Activated T-cell treated with anti-CD3 and anti-CD28 coated beads for 4 hours (primary cell): ENCODE measurements around the gene KRT71.
"Not testable (repeated sequence)": the region's sequence is repeated elsewhere in the genome, so short reads cannot be mapped to it uniquely, and the experiment has no call there.

ENCODE experiments used
- DNase-seq: peaks from one replicate; pipeline ENCODE4 v3.0.0-alpha.2; 2020

KRT71 gene

DNA sequence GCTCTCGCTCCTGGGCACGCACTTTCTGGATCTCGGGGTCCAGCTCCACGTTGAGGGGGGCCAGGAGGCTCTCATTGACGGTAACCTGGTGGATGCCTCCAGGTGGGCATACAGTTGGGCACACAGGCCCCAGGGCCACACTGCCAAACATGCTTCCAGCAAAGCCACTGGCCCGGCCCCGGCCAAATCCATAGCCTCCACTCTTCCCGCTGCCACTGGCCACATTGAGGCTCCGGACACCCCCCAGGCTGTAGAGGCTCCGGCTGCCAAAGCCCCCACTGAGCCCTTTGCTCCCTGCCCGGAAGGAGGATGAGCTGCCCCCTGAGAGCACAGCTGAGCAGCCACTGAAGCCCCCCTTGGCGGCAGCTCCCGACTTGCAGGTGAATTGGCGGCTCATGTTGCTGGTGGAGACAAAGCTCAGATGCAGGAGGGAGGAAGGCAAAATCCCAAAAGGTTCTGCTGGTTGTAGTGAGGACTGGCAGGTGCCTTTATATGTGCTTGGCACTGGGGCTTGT is at the start of gene KRT71:
Gene KRT71, minus strand, starts transcription at position 465 of the 515 bp plus-strand sequence. Its CDS starts 68 bp downstream, at position 397.
- no peak for DNase-seq

DNA sequence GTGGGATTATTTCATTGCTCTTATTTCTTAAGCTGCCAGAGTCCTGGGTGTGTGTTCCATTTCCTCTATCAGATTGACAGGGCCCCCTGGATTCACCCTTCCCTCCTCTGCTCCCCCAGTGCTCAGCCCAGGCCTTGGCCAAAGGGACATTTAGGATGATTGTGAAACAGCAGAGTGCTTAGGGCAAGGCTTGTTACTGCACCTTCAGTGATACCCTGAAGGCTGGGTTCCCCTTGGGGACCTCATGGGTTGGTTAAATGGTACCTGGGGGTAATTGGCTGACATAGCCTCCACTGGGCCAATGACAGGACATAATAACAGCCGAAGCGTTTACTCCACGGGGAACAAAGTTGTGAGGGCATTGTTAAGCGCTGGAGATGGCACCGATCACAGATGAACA is 49.6 kb upstream of the KRT71 start:
- no peak for DNase-seq

- no peak for DNase-seq
Measured at GRCh38 chr12:52601671-52602070, 48.7 kb upstream of the KRT71 start.

DNA sequence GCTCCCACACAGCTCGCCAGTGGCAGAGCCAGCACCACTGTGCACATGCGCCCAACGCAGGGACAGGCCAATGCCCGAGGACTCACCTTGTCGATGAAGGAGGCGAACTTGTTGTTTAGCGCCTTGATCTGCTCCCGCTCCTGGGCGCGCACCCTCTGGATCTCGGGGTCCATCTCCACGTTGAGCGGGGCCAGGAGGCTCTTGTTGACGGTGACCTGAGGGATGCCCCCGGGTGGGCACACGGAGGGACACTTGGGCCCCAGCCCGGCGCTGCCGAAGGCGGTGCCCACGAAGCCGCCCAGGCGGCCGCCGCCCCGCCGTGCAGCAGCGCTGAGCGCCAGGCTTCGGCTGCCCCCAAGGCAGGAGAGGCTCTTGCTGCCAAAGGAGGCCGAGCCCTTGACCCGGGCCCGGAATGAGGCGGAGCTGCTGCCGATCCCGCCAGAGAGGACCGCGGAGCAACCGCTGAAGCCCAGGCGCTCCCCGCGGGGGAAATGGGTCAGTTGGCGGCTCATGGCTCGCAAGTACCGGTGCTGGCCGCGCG is 48.1 kb upstream of the KRT71 start, which contains the start of gene KRT72:
Gene KRT72, minus strand, starts transcription at position 523 of the 541 bp plus-strand sequence. Its CDS starts 11 bp downstream, at position 512.
- no peak for DNase-seq

DNA sequence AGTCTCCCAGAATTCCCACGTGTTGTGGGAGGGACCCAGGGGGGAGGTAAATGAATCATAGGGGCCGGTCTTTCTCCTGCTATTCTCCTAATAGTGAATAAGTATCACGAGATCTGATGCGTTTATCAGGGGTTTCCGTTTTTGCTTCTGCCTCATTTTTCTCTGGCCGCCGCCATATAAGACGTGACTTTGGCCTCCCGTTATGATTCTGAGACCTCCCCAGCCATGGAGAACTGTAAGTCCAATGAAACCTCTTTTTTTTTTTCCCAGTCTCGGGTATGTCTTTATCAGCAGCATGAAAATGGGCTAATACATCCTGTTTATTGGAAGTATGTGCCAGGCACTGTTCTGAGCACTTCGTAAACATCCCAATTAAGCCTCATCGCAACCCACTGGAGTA is 47.5 kb upstream of the KRT71 start:
- DNase-seq, result no peak

DNA sequence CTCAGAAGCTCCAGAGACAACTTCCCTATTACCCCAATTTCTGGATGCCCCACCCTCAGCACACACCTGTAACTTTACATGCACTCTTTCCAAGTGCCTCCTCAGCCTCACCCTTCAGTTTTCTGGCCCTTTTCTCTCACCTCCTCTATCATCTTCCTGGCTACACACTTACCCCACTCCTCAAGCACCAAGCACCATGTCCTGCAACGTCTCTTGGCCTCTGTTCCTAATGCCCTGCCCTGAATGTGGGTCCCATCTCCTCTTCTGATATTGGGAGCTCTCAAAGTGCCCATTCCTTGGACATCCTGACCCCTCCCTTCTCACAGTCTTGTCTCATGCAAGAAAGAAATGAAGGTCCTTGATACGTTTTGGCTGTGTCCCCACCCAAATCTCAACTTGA is 47.1 kb upstream of the KRT71 start:
- DNase-seq, result no peak

GRCh38 chr12:52598966-52599365 is 46.0 kb upstream of the KRT71 start:
- no peak for DNase-seq

DNA sequence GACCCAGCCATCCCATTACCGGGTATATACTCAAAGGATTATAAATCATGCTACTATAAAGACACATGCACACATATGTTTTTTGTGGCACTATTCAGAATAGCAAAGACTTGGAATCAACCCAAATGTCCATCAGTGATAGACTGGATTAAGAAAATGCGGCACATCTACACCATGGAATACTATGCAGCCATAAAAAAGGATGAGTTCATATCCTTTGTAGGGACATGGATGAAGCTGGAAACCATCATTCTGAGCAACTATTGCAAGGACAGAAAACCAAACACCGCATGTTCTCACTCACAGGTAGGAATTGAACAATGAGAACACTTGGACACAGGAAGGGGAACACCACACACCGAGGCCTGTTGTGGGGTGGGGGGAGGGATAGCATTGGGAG is 41.3 kb upstream of the KRT71 start:
- not testable (repeated sequence) for DNase-seq

- DNase-seq, result no peak
Measured at GRCh38 chr12:52591521-52591920, 38.6 kb upstream of the KRT71 start.

GRCh38 chr12:52590021-52590420 is 37.1 kb upstream of the KRT71 start:
- DNase-seq, result no peak

- DNase-seq, result no peak
Measured at GRCh38 chr12:52587563-52587962, 34.6 kb upstream of the KRT71 start.

- peak; percentile 14 for DNase-seq
Measured at GRCh38 chr12:52585946-52586345, 33.0 kb upstream of the KRT71 start.

DNA sequence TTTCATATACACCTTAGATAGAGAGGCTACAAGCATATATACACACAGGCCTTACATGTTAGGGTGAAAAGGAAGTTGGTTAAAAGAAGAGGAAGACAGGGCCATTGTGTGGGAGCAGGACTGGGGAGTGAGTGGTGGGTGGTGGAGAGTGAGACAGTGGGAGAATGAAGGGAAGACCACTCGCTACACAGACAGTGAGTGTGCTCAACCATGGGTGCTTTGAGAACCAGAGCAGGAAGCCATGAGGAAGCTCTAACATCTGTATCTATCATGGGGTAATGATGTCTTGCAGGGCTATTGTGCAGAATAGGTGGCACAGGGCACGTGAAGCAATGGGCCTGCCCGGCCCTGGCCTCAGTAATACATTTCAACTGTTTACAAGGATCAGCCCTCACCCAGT is 32.1 kb upstream of the KRT71 start:
- no peak for DNase-seq

- no peak for DNase-seq
Measured at GRCh38 chr12:52584156-52584682, 31.3 kb upstream of the KRT71 start.

GRCh38 chr12:52582971-52583456 is 30.1 kb upstream of the KRT71 start:
- DNase-seq, result peak; percentile 57

DNA sequence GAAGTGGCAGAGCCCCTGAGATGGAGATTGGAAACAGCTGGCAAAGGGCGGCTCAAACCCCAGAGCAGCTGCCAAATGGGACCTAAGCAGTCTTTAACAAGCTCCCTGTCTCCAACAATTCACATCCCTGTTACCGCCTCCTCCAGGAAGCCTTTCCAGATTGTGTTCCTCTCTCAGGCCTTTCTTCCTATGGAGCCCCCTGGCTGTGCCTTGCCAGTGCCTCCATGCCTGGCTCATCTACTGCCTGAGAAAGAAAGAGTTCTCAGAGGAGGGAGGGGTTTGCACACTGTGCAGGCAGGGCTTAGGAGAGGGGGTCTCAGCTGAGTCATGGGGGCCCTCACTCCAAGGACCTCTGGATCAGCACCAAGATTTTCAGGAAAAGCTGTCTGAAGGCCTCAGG is 29.5 kb upstream of the KRT71 start:
- DNase-seq, result no peak

- DNase-seq, result no peak
Measured at GRCh38 chr12:52581481-52581880, 28.5 kb upstream of the KRT71 start.

- no peak for DNase-seq
Measured at GRCh38 chr12:52581066-52581465, 28.1 kb upstream of the KRT71 start.

DNA sequence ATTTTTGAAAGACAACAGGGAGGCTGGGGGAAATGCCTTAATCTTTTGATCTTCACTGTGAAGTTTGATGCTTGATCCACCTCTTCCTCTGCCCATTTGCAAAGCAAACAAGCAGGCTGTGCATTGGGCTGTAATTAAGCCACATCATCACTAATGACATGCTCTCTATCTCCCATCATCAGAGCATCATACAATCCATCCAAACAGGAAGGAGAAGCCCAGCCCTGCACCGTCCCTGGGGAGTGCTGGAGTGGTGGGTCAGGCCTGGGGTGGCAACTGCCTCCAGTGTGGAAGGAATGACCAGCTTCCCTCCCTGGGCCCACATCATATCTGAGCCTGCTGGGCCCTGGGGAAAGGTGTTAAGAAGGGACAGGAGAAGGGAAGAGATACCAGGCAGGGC is 27.6 kb upstream of the KRT71 start:
- DNase-seq, result no peak

DNA sequence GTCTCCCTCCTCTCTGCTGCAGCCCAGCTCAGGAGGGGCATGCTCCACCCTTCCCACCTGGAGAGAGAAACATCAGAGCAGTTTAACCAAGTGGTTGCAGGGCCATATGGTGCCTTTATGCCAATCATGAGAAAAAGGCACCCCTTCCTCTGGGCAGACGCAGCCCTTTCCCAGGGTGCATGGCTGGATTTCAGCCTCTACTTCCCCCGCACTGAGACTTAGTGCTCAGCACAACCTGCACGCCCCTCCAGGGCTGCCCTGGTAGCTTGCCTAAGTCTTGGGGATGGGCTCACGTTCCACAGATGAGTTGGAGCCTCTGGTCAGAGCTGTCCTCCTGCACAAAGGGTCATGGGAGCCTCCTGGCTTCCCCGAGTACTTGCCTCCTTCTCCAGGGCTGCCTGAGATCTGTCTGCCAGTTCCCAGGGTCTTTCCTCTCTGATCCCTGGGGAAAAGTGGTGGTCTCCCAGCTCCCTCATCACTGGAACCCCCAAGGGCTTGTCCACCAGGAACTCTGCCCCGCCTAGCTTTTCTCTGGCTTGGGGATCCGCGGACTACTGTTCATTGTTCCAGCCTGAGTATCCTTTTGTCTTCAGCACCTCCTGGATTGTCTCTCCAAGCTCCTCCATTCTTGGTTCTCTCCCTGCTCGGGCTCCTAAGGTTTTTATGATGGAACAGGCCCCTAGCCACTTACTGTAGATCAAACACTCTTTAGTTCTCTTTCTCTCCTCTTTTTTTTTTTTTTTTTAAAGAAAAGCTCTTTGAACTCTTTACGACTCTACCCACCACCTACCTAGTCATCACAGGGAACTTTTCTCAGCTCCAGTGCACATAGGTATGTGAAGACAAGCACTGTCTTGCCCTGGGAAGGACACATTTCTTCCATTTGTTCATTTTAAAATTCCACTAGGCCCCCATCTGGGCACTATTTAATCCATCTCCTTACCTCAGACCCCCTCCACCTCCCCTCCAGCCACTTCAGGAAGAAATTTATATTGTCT is 26.8 kb upstream of the KRT71 start:
- no peak for DNase-seq

- no peak for DNase-seq
Measured at GRCh38 chr12:52578469-52578868, 25.5 kb upstream of the KRT71 start.

DNA sequence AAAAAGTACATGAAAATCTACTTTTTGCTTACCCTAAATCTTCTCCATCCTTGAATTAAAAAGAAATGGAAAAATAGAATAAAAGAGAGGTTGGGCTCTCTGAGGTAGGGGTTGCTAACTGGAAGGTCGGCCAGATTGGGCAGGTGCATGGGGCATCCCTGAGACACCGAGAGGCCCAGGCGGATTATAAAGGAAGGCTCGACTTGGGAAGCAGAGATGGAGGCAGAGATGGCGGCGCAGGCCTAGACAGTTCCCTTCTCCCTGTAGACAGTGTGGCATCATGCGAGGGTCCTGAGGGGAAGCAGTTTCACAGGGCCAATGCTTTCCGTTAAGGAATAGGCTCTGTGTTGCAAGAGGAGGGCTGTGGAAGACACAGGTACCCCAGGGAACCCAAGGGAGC is 24.4 kb upstream of the KRT71 start:
- no peak for DNase-seq

DNA sequence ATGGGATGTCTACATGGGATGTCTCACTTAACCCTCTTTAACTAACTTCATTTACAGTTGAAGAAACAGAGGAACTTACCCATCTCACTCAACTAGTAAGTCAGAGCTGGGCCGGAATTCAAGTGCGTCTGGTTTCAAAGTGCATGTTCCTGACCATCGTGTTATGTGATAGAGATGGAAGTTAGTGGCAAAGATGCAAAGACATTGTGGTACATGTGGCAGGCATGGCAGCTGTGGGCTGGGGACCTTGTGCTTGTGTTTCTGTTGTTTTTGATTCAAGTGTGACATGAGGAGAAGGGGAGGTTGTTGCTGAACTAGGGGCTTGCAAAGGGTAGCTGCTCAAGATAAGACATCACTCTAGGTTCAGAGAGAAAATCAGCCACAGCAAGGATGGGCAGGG is 23.0 kb upstream of the KRT71 start:
- DNase-seq, result no peak

GRCh38 chr12:52575256-52575655 is 22.3 kb upstream of the KRT71 start:
- no peak for DNase-seq
